Measurements from ENCODE around the gene GCAT.

GCAT gene

GRCh38 chr22:37848587-37849088, 40.9 kb downstream of the GCAT start:
- no peak for DNase-seq

- peak; percentile 84 for DNase-seq
Observed at GRCh38 chr22:37849089-37849751, 41.5 kb downstream of the GCAT start, which contains the start of gene EIF3L. Gene EIF3L, plus strand, starts transcription at chr22:37849419. Its CDS starts 31 bp downstream, at chr22:37849450.

- no peak for DNase-seq
Observed at GRCh38 chr22:37850801-37851200, 43.1 kb downstream of the GCAT start.

GRCh38 chr22:37852418-37852817, 44.7 kb downstream of the GCAT start:
- DNase-seq = no peak

GRCh38 chr22:37854946-37855345, 47.2 kb downstream of the GCAT start:
- no peak for DNase-seq

GRCh38 chr22:37855462-37855861, 47.7 kb downstream of the GCAT start:
- no peak for DNase-seq

GRCh38 chr22:37860796-37861421, 53.2 kb downstream of the GCAT start:
- DNase-seq = no peak

GRCh38 chr22:37862570-37863325, 55.0 kb downstream of the GCAT start:
- DNase-seq = no peak

- DNase-seq = no peak
Observed at GRCh38 chr22:37865510-37865909, 57.8 kb downstream of the GCAT start.

Data from activated CD8-positive, alpha-beta memory T cell treated with anti-CD3 and anti-CD28 coated beads, Interleukin-2, amount 50 U/mL, for 4 hours (primary cell).